Measurements from ENCODE around the gene TSPAN3.

Gene TSPAN3

DNA sequence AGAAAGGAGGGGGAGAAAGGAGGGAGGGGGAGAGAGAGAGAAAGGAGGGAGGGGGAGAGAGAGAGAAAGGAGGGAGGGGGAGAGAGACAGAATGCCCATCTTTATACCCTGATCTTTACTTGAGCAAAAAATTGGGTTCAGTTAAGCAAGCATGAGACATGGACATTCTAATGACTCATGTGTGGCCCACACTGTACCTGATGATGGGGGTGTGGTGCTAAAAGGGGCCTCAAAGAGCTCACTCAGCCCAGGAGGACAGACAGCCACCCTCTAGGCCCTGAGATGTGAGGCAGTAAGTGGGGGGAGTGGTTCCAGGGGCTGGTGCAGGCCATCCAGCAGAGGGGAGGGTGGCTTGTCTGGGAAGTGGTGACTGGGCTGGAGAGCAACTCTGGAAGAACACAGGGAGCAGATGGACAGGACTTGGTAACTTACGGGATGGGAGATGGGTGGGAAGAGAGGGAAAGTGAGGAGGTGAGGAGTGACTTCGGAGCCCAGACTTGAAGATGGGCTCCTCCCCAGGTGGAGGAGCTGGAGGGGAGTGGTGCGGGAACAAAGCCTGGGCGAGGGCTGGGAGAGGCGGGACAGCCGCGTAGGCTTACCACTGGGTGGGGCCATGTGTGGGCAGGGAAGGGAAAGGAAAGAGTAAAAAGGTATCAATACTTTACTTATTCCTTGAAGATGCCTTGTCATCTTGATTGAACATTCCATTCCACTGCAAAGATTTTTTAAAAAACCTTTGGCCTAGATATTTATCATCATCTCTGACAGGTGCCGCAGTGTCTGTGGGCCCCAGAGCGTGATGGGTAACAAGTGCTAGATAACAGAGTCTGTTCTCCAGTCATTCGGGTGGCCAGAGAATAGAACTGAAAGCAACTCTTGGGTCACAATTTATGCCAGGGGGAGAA lies 32.3 kb downstream of the TSPAN3 start:
- no peak overlapping the region for H3K4me3 ChIP-seq (ENCODE audit: low read length)
- H3K79me2 ChIP-seq (ENCODE audit: control insufficient read depth, low read length): no peaks in the 10 kb centered on the region
- no peaks in the 10 kb centered on the region for H3K27me3 ChIP-seq (ENCODE audit: control insufficient read depth, low read length)
- no peaks in the 10 kb centered on the region; the same call in 1 of the 2 replicates for H3F3A ChIP-seq (ENCODE audit: control insufficient read depth, insufficient read depth)
- no peaks in the 10 kb centered on the region for H4K20me1 ChIP-seq (ENCODE audit: control insufficient read depth, insufficient read depth, low read depth, low read length)
- H3K9me2 ChIP-seq (replicated peaks; ENCODE audit: control insufficient read depth, low read length): no peaks in the 10 kb centered on the region
- no peak overlapping the region for H3K4me2 ChIP-seq (ENCODE audit: low read length)
- no peaks in the 10 kb centered on the region for H3K4me1 ChIP-seq (ENCODE audit: control insufficient read depth, low read length)
- peaks cover 39% of the 10 kb centered on the region for H3K36me3 ChIP-seq (ENCODE audit: control insufficient read depth, low read length)
- H3K27ac ChIP-seq (ENCODE audit: low read depth, low read length): no peak overlapping the region
- TF ChIP-seq, protein P1, sequence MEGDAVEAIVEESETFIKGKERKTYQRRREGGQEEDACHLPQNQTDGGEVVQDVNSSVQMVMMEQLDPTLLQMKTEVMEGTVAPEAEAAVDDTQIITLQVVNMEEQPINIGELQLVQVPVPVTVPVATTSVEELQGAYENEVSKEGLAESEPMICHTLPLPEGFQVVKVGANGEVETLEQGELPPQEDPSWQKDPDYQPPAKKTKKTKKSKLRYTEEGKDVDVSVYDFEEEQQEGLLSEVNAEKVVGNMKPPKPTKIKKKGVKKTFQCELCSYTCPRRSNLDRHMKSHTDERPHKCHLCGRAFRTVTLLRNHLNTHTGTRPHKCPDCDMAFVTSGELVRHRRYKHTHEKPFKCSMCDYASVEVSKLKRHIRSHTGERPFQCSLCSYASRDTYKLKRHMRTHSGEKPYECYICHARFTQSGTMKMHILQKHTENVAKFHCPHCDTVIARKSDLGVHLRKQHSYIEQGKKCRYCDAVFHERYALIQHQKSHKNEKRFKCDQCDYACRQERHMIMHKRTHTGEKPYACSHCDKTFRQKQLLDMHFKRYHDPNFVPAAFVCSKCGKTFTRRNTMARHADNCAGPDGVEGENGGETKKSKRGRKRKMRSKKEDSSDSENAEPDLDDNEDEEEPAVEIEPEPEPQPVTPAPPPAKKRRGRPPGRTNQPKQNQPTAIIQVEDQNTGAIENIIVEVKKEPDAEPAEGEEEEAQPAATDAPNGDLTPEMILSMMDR (IDR thresholded peaks at IDR 0.05; ENCODE audit: low read depth, low read length, poor library complexity, severe bottlenecking): no peak
- no peak for TF ChIP-seq EZH2phosphoT487 (IDR thresholded peaks at IDR 0.05; ENCODE audit: borderline replicate concordance, low read length)
- peaks cover 10% of the 10 kb centered on the region; the same call in 1 of the 2 replicates for H3K9me3 ChIP-seq (ENCODE audit: control insufficient read depth, insufficient read depth, low read length)

DNA sequence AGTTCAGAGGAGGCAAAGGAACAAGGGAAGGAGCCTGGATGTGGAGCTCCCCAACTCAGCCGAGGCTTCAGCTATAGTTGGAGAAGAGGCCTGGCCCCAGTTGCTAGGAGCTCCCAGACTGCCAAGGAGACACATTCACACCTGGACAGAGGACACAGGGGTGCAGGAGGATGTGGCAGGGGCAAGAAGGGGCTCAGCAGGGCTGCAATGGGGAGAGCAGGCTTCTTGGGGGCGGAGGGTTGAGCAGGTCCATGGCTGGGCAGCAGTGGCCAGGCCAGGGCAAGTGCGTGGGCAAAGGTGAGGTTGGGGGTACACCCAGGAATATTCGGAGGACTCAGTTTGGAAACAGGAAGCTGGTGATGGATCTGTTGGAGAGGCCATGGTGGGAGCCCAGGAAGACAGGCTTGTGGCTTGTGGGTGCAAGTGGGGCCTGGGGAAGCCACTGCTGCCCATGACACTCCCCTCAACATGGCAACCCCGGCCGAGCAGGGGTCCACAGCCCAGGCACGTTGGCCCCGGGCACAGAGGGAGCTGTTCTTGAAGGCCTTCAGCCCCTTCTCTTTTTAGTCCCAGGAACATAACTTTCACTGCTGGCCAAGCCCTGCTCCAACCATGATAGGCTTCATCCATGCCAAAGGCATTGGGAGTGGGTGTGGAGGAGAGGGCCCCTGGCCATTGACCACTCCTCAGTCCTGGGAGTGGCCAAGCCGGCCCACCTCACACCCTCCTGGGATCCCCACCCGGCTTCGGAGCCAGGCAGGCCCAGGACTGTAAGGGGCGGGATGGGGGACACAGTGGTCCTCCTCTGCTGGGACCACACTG lies 33.3 kb downstream of the TSPAN3 start:
- Histone ChIP-seq H3K4me1 (ENCODE audit: control insufficient read depth, low read length) (no peaks in the 10 kb centered on the region), H3K27ac (ENCODE audit: low read depth, low read length) (no peak overlapping the region), H3K36me3 (ENCODE audit: control insufficient read depth, low read length) (peaks cover 34% of the 10 kb centered on the region), H3K79me2 (ENCODE audit: control insufficient read depth, low read length) (no peaks in the 10 kb centered on the region), H3F3A (ENCODE audit: control insufficient read depth, insufficient read depth) (no peaks in the 10 kb centered on the region; the same call in 1 of the 2 replicates), H3K4me2 (ENCODE audit: low read length) (no peak overlapping the region), H3K4me3 (ENCODE audit: low read length) (no peak overlapping the region), H4K20me1 (ENCODE audit: control insufficient read depth, insufficient read depth, low read depth, low read length) (no peaks in the 10 kb centered on the region), H3K27me3 (ENCODE audit: control insufficient read depth, low read length) (no peaks in the 10 kb centered on the region), H3K9me3 (ENCODE audit: control insufficient read depth, insufficient read depth, low read length) (peaks cover 10% of the 10 kb centered on the region; the same call in 1 of the 2 replicates), H3K9me2 (replicated peaks; ENCODE audit: control insufficient read depth, low read length) (no peaks in the 10 kb centered on the region)
- TF ChIP-seq, protein P1 (IDR thresholded peaks at IDR 0.05; ENCODE audit: low read depth, low read length, poor library complexity, severe bottlenecking): no peak
- no peak for TF ChIP-seq EZH2phosphoT487 (IDR thresholded peaks at IDR 0.05; ENCODE audit: borderline replicate concordance, low read length)

DNA sequence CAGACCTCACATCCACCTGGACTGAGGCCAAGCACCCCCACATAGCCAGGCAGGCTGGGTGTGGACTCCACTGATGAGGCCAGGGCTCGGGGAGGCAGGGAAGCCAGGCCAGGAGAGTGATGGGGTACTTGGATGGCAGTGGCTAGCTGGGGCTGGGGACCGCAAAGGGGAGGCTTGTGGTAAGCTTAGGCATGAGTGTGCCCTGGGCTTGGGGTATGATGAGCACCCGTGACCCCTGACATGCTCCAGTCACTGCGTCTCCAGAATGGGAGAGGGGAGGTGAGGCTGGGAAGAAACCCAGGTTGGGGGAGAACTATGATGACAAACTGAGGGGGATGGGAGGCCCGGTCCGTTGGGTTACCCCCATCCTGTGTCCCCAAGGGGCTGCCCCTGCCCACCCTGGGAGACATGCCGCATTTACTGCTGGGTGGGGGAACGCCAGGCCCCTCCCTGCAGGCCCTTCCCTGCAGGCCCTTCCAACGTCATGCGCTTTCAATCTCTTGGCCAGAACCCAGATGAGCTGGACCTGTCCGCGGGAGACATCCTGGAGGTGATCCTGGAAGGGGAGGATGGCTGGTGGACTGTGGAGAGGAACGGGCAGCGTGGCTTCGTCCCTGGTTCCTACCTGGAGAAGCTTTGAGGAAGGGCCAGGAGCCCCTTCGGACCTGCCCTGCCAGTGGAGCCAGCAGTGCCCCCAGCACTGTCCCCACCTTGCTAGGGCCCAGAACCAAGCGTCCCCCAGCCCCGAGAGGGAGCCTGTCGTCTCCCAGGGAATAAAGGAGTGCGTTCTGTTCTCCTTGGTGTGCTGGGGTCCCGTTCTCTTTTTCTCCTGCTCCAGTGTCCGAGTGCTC lies 34.1 kb downstream of the TSPAN3 start:
- Histone ChIP-seq H3K27me3 (ENCODE audit: control insufficient read depth, low read length) (no peaks in the 10 kb centered on the region), H3K36me3 (ENCODE audit: control insufficient read depth, low read length) (peaks cover 30% of the 10 kb centered on the region), H3K9me2 (replicated peaks; ENCODE audit: control insufficient read depth, low read length) (no peaks in the 10 kb centered on the region), H3F3A (ENCODE audit: control insufficient read depth, insufficient read depth) (no peaks in the 10 kb centered on the region; the same call in 1 of the 2 replicates), H4K20me1 (ENCODE audit: control insufficient read depth, insufficient read depth, low read depth, low read length) (no peaks in the 10 kb centered on the region), H3K79me2 (ENCODE audit: control insufficient read depth, low read length) (no peaks in the 10 kb centered on the region), H3K27ac (ENCODE audit: low read depth, low read length) (no peak overlapping the region), H3K4me3 (ENCODE audit: low read length) (no peak overlapping the region), H3K9me3 (ENCODE audit: control insufficient read depth, insufficient read depth, low read length) (peaks cover 10% of the 10 kb centered on the region; the same call in 1 of the 2 replicates), H3K4me2 (ENCODE audit: low read length) (no peak overlapping the region), H3K4me1 (ENCODE audit: control insufficient read depth, low read length) (no peaks in the 10 kb centered on the region)
- TF ChIP-seq, protein P1 (IDR thresholded peaks at IDR 0.05; ENCODE audit: low read depth, low read length, poor library complexity, severe bottlenecking): no peak
- TF ChIP-seq EZH2phosphoT487 (IDR thresholded peaks at IDR 0.05; ENCODE audit: borderline replicate concordance, low read length): no peak

Measured in DOHH2 (cell line).